HuH-7.5 (cell line): Measurements from ENCODE around the gene GRIK4.
"Not testable (repeated sequence)": the region's sequence is repeated elsewhere in the genome, so short reads cannot be mapped to it uniquely, and the experiment has no call there.

Experiments
- DNase-seq: peaks from one replicate; pipeline ENCODE4 v3.0.0; 2011; ENCODE audit warnings: low spot score

GRIK4 gene

GRCh38 chr11:120577041-120577440 lies 65.5 kb downstream of the GRIK4 start:
- DNase-seq: no peak

DNA sequence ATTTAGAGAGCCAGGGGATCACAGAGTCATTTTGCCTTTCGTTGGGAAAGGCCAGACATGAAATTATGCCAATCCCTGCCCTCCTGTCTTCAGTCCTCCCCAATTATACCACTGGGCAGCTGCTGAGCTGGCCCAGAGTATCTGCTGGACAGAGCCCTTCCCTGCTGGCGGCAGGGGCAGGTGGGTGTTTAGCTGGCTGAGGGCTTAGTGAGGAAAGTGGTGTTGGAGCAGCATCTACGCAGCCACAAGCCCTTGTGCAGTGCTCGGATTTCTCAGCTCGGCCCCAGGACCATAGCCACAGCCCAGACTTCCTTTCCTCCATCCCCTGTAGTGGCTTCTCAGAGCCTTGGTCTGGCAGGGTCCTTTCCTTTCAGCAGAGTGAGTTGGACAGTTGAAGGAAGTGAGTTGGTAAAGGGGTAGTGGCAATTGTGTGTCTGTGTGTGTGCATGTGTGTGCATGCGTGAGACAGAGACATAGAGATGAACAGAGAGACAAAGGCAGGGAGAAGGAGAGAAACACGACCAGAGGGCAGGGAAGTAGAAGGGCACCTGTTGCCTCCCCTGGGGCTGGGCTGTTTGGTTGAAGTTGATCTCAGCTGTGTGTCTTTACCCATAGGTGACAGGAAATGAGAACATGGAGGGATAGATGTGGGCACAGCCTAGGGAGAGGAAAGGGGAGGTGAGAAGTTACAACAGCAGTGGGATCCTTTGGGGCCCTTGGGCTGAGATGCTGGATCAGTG lies 66.2 kb downstream of the GRIK4 start:
- no peak for DNase-seq

DNA sequence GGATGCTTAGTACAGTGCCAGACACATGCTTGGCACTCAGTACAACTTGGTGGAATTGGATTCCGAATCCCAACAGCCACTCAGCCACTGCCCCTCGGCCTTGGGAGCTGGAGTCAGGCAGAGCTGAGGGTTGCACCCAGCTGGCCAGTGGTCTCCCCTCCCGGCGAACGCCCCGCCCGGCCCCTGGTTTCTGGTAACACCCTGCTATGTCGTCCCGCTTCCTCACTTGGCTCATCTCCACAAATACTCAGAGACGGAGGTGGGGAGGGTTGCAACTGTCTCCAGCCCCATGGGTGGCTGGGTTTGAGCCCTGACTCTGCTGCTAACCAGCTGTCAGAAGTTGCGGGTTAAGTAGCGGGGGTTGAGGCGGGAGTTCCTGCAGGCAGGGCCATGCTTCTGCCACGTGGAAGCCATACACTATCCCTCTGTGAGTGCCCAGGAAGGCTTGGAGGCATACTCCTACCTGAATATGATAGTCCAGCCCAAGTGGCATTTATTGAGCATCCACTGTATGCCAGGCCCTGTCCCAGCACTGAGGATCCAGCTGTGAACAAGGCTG lies 67.1 kb downstream of the GRIK4 start:
- no peak for DNase-seq

DNA sequence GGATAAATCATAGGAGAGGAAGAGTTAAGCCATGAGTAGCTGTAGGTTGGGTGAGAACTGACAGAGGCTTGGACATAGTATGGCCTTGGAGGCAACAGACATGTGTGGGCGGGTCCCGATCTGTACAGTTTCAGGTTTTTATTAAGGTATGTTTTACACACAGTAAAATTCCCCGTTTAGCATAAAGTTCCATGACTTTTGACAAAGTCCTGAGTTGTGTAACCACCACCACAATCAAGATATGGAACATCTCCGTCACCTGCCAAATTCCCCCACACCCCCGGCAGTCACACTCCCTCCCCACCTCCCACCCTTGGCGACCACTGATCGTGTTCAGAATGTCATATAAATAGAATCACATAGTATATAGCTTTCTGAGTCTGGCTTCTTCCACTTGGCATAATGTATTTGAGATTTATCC lies 68.1 kb downstream of the GRIK4 start:
- DNase-seq: no peak

DNA sequence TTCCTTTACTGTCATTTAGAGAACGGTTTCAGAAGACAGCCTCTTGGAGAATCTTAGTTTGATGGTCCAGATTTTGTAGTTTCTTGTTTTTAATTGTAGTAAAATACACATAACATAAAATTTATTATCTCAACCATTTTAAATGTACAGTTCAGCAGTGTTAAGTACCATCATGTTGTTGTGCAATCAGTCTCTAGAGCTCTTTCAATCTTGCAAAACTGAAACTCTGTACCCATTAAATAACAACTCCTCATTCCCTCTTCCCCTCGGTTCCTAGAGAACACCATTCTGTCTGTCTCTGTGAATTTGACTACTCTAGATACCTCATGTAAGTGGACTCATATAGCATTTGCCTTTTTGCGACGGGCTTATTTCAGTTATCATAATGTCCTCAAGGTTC lies 69.8 kb downstream of the GRIK4 start:
- DNase-seq: no peak

- not testable (repeated sequence) for DNase-seq
These were observed 71.0 kb downstream of the GRIK4 start for GRCh38 chr11:120582535-120582934.

GRCh38 chr11:120586072-120586471 lies 74.5 kb downstream of the GRIK4 start:
- DNase-seq: no peak

- no peak for DNase-seq
These were observed 75.2 kb downstream of the GRIK4 start for GRCh38 chr11:120586728-120587127.

DNA sequence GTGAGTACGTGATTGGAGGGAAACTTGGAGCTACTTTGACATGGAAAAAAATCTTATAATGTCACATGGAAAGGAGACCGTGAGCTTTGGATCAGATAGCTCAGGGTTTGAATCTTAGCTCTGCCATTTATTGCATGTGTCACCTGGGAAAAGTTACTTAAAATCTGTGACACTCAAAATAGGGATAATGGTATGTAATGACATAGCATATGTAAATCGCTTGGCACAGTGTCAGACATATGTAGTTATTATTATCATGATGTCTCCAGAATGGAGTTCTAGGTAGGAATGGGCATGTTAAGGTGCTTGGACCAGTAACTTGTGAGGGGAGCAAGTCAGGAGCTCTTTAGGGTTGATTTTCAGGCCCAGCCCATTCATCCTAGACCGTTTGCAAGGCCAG lies 75.8 kb downstream of the GRIK4 start:
- DNase-seq: no peak

DNA sequence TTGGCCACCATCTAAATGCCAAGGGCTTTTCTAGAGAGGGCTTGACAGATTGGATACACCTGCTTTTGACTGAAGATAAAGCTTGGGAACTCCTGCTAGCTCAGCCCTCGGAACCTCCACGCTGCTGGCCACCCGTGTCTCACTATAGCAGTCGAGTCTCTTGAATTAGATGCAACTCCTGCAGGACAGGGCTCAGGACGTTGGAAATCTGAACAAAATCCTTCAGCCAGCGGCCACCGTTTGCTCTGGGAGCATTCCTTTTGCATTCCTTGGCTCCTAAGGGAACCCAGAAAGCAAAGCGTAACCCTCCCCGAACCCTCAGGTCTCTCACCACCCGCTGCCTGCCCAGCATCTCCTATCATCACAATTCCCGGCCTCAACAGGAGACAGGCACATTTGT lies 77.8 kb downstream of the GRIK4 start:
- no peak for DNase-seq

GRCh38 chr11:120590472-120590871 lies 78.9 kb downstream of the GRIK4 start:
- DNase-seq: no peak

- DNase-seq: no peak
These were observed 83.2 kb downstream of the GRIK4 start for GRCh38 chr11:120594746-120595145.

DNA sequence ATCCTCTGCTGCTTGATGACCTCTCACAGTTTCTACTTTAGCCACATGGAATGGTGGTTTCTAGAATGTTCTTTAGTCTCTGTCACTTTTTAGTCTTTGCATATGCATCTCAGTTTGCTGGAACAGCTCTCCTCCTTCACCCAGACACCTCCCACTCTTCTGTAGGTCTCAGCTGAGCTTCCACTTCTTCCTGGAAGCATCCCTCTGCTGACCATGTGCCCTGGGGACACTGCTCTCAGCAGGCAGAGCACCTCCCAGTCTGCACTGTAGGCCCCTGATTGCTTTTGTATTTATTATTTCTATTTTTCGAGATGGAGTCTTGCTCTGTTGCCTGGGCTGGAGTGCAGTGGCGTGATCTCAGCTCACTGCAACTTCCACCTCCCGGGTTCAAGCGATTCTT lies 84.0 kb downstream of the GRIK4 start:
- no peak for DNase-seq

- DNase-seq: no peak
These were observed 86.0 kb downstream of the GRIK4 start for GRCh38 chr11:120597250-120598215.

DNA sequence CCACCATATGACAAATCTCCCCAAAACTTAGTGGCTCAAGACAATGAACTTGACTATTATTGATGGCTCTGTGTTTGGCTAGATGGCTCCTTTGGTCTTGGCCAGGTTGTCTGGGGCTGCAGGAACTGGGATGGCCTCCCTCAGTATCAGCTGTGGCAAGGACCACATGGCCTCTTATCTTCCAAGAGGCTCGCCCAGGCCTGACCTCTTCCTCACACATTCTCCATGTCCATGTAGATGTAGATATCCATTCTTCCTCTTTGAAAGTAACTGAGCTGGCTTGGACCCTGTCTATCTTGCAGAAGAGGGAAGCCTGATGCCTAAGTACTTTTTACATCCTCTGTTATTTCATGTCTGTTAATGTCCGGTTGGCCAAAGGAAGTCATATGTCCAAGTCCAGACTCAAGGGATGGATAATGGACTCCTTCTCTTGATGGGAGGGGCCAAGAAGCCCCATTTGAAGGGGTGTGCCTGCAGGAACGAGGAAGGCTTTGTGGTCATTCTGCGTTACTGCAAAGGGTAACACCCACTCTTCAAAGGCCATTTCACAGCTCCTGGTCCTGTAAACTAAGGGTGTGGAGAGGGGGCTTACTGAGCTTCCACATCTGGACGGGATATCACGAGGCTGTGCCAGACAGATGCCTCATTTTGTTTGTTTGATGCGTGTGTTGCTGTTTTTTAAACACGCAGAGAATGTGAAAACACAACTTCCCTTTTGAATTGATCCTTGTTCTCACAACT lies 87.1 kb downstream of the GRIK4 start:
- no peak for DNase-seq

DNA sequence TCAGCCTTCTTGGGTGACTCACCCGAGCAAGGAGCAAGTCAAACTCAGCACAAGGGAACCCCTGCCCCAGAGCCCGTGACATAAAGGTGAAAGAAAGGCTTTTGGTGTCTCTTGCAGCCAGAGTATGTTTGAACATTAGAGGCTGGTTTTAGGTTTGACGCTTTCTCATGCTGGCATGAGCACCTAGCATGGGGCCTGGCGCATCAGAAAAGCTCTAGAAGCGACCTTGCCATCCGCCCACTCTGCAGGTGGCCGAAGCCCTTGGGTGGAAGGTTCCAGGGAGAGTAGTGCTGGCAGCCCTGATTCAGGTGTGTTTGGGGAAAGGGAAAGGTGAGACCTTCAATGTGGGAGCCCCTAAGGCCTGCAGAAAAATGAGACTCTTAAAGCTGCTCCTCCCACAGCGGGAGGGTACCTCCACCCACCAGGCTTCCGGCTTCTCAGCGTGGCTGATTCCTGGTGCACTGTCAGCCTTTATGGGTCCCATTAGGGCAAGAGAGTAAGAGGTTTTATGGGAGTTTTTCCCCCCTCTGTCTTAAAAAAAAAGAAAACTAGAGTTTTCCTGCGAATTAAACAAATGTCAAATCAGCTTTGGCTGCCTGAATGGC lies 88.4 kb downstream of the GRIK4 start:
- no peak for DNase-seq

GRCh38 chr11:120601536-120601935 lies 90.0 kb downstream of the GRIK4 start:
- no peak for DNase-seq

- no peak for DNase-seq
These were observed 91.5 kb downstream of the GRIK4 start for GRCh38 chr11:120603071-120603470.

DNA sequence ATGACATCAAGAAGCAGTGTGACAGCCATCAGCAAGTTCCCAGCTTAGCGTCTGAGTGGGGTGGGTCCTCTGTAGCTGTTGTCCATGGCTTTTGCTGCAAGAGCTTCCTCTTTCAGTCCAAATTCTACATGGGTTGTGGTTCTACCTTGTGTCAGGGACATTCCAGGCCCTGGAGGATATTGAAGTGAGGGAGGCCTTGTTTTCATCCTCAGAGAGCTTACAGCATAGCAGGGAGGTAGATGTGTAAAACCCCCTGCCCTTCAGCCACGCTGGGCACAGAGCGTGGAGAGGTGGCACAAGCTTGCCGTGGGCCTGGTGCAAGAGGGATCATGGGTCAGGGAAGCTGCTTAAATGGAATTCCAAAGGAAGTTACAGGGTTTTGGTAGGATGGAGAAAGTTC lies 93.9 kb downstream of the GRIK4 start:
- DNase-seq: no peak

- DNase-seq: no peak
These were observed 94.9 kb downstream of the GRIK4 start for GRCh38 chr11:120606211-120607010.

DNA sequence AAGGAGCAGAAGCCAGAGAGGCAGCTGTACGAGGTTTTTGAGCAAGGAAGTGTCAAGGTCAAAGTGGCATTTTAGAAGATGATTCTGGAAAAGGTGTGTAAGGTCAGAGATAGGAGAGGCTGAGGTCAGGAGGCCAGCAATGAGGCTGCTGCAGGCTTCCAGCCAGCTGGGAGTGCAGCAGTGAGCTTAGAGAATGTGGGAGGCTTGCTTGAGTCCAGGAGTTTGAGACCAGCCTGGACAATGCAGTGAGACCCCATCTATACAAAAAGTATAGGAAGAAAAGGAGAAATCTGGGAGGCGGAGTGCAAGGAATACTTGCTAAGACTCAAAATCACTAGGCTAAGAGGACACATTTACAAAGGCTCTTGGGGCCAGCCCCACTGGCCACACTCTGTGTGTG lies 96.5 kb downstream of the GRIK4 start:
- DNase-seq: no peak
